Measurements from ENCODE around the gene COPS9. TPM values are rescaled to one million over a fixed set of nuclear protein-coding genes. Genes with fewer than 3 reads are reported as not detected.

COPS9 gene
- total RNA-seq, 1 experiment from 2014 or later = 473 TPM

- POLR2A ChIA-PET (ENCODE audit: unreplicated experiment) = no interaction called here
- no peak overlapping the region for H3K9ac ChIP-seq (ENCODE audit: low read length)
- no peaks in the 10 kb centered on the region for H3K79me2 ChIP-seq (ENCODE audit: low read length)
- peaks cover 88% of the 10 kb centered on the region for H3K27me3 ChIP-seq (ENCODE audit: low read length)
- H3K4me3 ChIP-seq (ENCODE audit: low read length) = no peak overlapping the region
- no peak for DNase-seq
- TF ChIP-seq CTCF (conservative IDR thresholded peaks at IDR 0.05; ENCODE audit: low read depth, low read length) (no peak), EZH2 (IDR thresholded peaks at IDR 0.05; ENCODE audit: low read length, unreplicated experiment) (no peak), EZH2phosphoT487 (IDR thresholded peaks at IDR 0.05; ENCODE audit: borderline replicate concordance, low read length) (no peak)
- no peaks in the 10 kb centered on the region for H4K20me1 ChIP-seq (ENCODE audit: low read length)
- H3K9me3 ChIP-seq (ENCODE audit: low read length) = peaks cover 4% of the 10 kb centered on the region; the same call in 1 of the 2 replicates
- H3K36me3 ChIP-seq (ENCODE audit: low read depth, low read length) = no peaks in the 10 kb centered on the region
- no peak for ATAC-seq
- no peaks in the 10 kb centered on the region for H3K9me2 ChIP-seq (replicated peaks; ENCODE audit: low read length)
- CTCF ChIA-PET = no interaction called here
- H3K27ac ChIP-seq (ENCODE audit: low read length) = no peak overlapping the region
- H3F3A ChIP-seq (ENCODE audit: low read length, unreplicated experiment) = no peaks in the 10 kb centered on the region
- intact Hi-C loops (cut with micrococcal nuclease) = no loop called here
- H3K4me1 ChIP-seq (ENCODE audit: insufficient read depth, low read length) = no peaks in the 10 kb centered on the region
- no peak overlapping the region for H3K4me2 ChIP-seq (ENCODE audit: low read length)
- BruUV-seq (replicated peaks) = no TSS peak
- H2AFZ ChIP-seq (ENCODE audit: low read length) = no peak overlapping the region
Measured at GRCh38 chr2:240183875-240184590, 47.9 kb upstream of the COPS9 start.

GRCh38 chr2:240183006-240183874 is 47.1 kb upstream of the COPS9 start:
- no TSS peak for BruUV-seq (replicated peaks)
- TF ChIP-seq CTCF (conservative IDR thresholded peaks at IDR 0.05; ENCODE audit: low read depth, low read length) (no peak), EZH2phosphoT487 (IDR thresholded peaks at IDR 0.05; ENCODE audit: borderline replicate concordance, low read length) (no peak), EZH2 (IDR thresholded peaks at IDR 0.05; ENCODE audit: low read length, unreplicated experiment) (no peak)
- CTCF ChIA-PET = no interaction called here

More at GRCh38 chr2:240183006-240183874, 47.1 kb upstream of the COPS9 start:
- Histone ChIP-seq H3K4me2 (ENCODE audit: low read length) (no peak overlapping the region), H3K4me1 (ENCODE audit: insufficient read depth, low read length) (no peaks in the 10 kb centered on the region), H2AFZ (ENCODE audit: low read length) (no peak overlapping the region), H3K27ac (ENCODE audit: low read length) (no peak overlapping the region), H4K20me1 (ENCODE audit: low read length) (no peaks in the 10 kb centered on the region), H3K27me3 (ENCODE audit: low read length) (peaks cover 86% of the 10 kb centered on the region), H3F3A (ENCODE audit: low read length, unreplicated experiment) (no peaks in the 10 kb centered on the region), H3K79me2 (ENCODE audit: low read length) (no peaks in the 10 kb centered on the region), H3K9me3 (ENCODE audit: low read length) (peaks cover 1% of the 10 kb centered on the region; the same call in 1 of the 2 replicates), H3K4me3 (ENCODE audit: low read length) (no peak overlapping the region), H3K9me2 (replicated peaks; ENCODE audit: low read length) (no peaks in the 10 kb centered on the region), H3K36me3 (ENCODE audit: low read depth, low read length) (no peaks in the 10 kb centered on the region), H3K9ac (ENCODE audit: low read length) (no peak overlapping the region)
- no peak for DNase-seq
- intact Hi-C loops (cut with micrococcal nuclease) = no loop called here
- no peak for ATAC-seq
- POLR2A ChIA-PET (ENCODE audit: unreplicated experiment) = no interaction called here

Data from PC-3 (cell line).